ENCODE measurements around the gene ZDHHC5.

GRCh38 chr11:57646194-57646798 is 21.6 kb upstream of the ZDHHC5 start:
- no peak for TF ChIP-seq POLR2A (IDR thresholded peaks at IDR 0.05; ENCODE audit: low read length)
- no peak for TF ChIP-seq GATA1 (IDR thresholded peaks at IDR 0.05; ENCODE audit: low read depth, low read length)

Measured in erythroblast (primary cell).